NCI-H510A (cell line): ENCODE data around the gene COX6B2.
A peak's percentile ranks its signal among the peaks of the same experiment; 100 is the strongest.
"Not testable (repeated sequence)": the region's sequence is repeated elsewhere in the genome, so short reads cannot be mapped to it uniquely, and the experiment has no call there.

ENCODE experiments used
- DNase-seq: peaks from one replicate; lab custom pipeline; 2025; lab: John Stamatoyannopoulos, UW

The COX6B2 gene

GRCh38 chr19:55354698-55355212, at the start of gene COX6B2:
Gene COX6B2 (minus strand): TSS chr19:55354719. CDS start chr19:55354521, 198 bp downstream.
- DNase-seq, result no peak

GRCh38 chr19:55402509-55402908, 48.0 kb upstream of the COX6B2 start:
- no peak for DNase-seq

DNA sequence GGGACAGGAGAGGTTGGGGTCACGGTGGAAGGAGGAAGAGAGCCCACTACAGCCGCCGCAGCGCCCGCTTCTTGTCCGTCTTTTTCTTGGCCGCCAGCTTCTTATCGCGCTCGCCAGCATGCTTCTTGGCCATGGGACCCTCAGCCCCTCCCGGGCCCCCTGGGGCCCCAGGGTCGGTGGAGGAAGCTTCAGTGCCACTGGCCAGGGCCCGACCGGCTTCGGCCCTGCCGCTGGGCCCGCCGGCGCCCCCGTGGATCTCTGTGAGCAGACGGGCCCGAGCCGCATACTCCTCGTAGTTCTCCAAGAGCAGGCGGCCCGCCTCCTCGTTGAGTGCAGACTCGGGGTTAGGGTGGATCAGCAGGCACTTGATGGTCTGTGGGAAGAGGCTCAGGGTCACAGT, 46.9 kb upstream of the COX6B2 start:
- not testable (repeated sequence) for DNase-seq

GRCh38 chr19:55400281-55401087, 46.0 kb upstream of the COX6B2 start:
- no peak for DNase-seq

- DNase-seq, result no peak
These were observed 43.8 kb upstream of the COX6B2 start for GRCh38 chr19:55398200-55398925.

- DNase-seq, result no peak
These were observed 38.6 kb upstream of the COX6B2 start for GRCh38 chr19:55392820-55393761.

DNA sequence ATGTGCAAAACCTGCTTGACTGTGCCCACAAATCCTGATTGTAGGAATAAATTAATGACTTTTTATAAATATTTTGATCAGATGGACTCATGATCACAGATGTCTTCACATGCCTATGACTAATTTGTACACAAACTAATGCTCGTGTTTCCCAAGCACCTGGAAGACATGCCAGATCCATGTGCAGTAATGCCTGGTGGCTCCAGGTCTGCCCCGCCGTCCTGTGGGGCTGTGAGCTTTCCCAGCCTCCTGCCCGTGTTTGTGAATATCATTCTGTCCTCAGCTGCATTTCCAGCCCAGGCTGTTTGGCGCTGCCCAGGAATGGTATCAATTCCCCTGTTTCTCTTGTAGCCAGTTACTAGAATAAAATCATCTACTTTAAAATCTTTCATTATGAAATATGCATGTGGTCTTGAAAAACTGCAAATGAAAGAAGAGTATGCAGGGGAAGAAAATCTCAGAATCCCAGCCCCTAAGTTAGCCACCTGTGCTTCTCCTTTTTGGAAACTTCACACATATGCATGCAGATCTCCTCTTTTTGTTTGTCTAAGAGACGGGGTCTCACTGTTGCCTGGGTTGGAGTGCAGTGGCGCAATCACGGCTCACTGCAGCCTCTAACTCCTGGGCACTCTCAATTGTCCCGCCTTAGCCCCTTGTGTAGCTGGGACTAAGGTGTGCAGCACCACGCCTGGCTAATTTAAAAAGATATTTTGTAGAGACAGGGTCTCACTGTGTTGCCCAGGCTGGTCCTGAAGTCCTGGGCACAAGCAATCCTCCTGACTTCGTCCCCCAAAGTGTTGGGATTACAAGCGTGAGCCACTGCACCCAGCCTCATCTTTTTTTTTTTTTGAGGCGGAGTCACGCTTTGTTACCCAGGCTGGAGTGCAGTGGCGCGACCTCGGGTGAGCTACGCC, 37.4 kb upstream of the COX6B2 start:
- DNase-seq, result no peak

DNA sequence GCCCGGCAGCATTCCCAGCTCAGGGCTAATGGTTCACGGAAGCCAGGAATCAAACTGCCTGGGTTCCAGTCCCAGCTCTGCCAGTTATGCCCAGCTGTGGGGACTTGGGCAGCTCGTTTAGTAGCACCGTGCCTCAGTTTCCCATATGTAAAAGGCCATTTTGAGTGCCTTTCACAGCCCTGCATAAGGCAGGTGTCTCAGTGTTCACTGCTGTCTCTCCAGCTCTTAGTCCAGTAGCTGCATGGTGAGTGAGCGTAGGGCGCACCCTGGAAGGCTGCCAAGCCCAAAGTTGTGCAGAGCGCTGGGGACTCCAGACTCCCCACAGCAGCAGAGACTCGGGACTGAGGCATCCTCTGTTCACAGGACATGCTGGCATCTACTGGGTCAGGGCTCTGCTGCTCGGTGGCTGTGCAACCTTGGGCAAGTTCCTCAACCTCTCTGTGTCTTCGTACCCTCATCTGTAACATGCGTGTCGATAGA, 36.7 kb upstream of the COX6B2 start:
- DNase-seq, result no peak

GRCh38 chr19:55390461-55390880, 36.0 kb upstream of the COX6B2 start:
- DNase-seq, result no peak

- DNase-seq, result no peak
These were observed 35.1 kb upstream of the COX6B2 start for GRCh38 chr19:55389386-55390317.

DNA sequence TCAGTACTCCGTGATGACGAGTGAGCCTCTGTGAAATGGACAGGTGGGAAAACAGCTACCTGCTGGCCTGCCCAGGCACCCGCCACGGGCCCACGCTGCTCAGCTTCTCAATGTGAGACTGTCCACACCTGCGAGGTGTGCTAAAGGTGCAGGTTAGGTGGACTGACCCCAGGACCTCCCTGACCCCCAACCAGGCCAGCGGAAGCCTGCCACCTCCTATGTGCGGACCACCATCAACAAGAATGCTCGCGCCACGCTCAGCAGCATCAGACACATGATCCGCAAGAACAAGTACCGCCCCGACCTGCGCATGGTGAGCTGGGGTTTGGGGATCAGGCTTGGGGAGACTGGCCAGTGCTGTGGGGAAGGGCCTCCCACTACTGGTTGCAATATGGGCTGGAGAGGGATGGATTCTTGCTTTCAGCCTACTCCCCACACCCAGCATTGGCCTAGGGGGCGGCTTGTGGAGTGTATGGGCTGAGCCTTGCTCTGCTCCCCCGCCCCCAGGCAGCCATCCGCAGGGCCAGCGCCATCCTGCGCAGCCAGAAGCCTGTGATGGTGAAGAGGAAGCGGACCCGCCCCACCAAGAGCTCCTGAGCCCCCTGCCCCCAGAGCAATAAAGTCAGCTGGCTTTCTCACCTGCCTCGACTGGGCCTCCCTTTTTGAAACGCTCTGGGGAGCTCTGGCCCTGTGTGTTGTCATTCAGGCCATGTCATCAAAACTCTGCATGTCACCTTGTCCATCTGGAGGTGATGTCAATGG, 33.4 kb upstream of the COX6B2 start:
- no peak for DNase-seq

DNA sequence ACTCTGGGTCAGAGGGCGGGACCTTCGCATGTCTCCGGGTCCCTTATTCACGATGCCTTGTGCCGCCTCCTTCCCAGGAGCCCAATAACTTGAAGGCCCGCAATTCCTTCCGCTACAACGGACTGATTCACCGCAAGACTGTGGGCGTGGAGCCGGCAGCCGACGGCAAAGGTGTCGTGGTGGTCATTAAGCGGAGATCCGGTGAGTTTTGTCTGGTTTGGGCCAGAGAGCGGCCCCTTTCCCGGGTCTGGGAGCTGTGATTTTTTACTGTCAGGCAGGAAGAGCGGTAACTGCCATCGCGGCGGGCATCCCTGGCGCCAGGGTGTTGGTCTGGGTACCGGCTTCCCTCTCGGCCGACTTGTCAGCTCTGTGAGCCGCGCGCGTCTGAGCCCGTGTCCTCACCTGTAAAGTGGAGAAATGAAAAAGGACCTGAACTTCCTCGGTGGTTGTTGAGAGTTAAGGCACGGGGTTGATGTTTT, 32.0 kb upstream of the COX6B2 start:
- DNase-seq, result no peak

- DNase-seq, result peak; percentile 94
These were observed 31.4 kb upstream of the COX6B2 start, which contains the start of gene RPL28 for GRCh38 chr19:55385724-55386492. Gene RPL28 (plus strand): TSS chr19:55385932. CDS start chr19:55386358, 426 bp downstream.

GRCh38 chr19:55384920-55385723, 30.6 kb upstream of the COX6B2 start:
- peak; percentile 87 for DNase-seq

GRCh38 chr19:55384131-55384919, 29.8 kb upstream of the COX6B2 start, which contains the start of gene TMEM238:
Gene TMEM238 (minus strand): TSS chr19:55384292. CDS start chr19:55384259, 33 bp downstream.
- DNase-seq, result no peak
